B cell (primary cell): ENCODE results near the gene RAD51AP2. TPM values are rescaled to one million over a fixed set of nuclear protein-coding genes. Genes with fewer than 3 reads are reported as not detected.

Experiments
- polyA plus RNA-seq: library from polyadenylated mRNA; depleted of rRNA; stranded (reverse); fragments of >200 nt; gene quantifications from 2 replicates; pipeline ENCODE4 v1.2.3, GENCODE V29; 2012
- total RNA-seq, 2 donors: library from RNA; stranded (reverse); fragments of 120-200 nt in 1 of 2; gene quantifications; 1 replicate in 1 of 2; 2 replicates in 1 of 2; pipeline versions ENCODE4 v1.2.3 to v1.2.4, GENCODE V29; 2013 to 2022

Gene RAD51AP2
- total and polyA plus RNA-seq, 2 donors (not counting 1 experiment from before 2014, with no cell fraction given), result not detected

Other genes starting within 250 kb of the RAD51AP2 start
- gene VSNL1, start 22.3 kb upstream of the RAD51AP2 start, total RNA-seq, result not detected in 2 replicates
- gene VSNL1, start 22.3 kb upstream of the RAD51AP2 start, polyA plus RNA-seq, result not detected in 2 replicates
- gene SMC6, start 235.4 kb upstream of the RAD51AP2 start, total RNA-seq, result 111 and 124 TPM in 2 replicates
- 27.2 and 42.2 TPM in 2 replicates for gene SMC6, start 235.4 kb upstream of the RAD51AP2 start, polyA plus RNA-seq
- 105 and 111 TPM in 2 replicates for gene GEN1, start 235.7 kb upstream of the RAD51AP2 start, total RNA-seq
- 16.7 and 18.2 TPM in 2 replicates for gene GEN1, start 235.7 kb upstream of the RAD51AP2 start, polyA plus RNA-seq